GM12875 (cell line): Measurements from ENCODE around the gene IFNG.

Source experiments
- H3K4me3 ChIP-seq: one replicate; pipeline ENCODE4 v1.5.1; 2011; ENCODE audit warnings: low read depth, low read length, control low read depth
- CTCF ChIP-seq: IDR thresholded peaks from 2 replicates; pipeline ENCODE4 v1.5.1; 2011; ENCODE audit warnings: low read depth, mild to moderate bottlenecking, control low read depth, inconsistent platforms, low read length, moderate library complexity, borderline replicate concordance; ENCODE audit not compliant: insufficient read depth

Gene IFNG

GRCh38 chr12:68198507-68199086, 39.1 kb upstream of the IFNG start:
- no peak for TF ChIP-seq CTCF
- H3K4me3 ChIP-seq: no peak overlapping the region

- TF ChIP-seq CTCF: no peak
- H3K4me3 ChIP-seq: no peak overlapping the region
Observed at GRCh38 chr12:68190301-68190700, 30.8 kb upstream of the IFNG start.

GRCh38 chr12:68189821-68190242, 30.3 kb upstream of the IFNG start:
- TF ChIP-seq CTCF: no peak
- no peak overlapping the region for H3K4me3 ChIP-seq

GRCh38 chr12:68185598-68185997, 26.1 kb upstream of the IFNG start:
- no peak overlapping the region for H3K4me3 ChIP-seq
- TF ChIP-seq CTCF: no peak

GRCh38 chr12:68180792-68181744, 21.5 kb upstream of the IFNG start:
- H3K4me3 ChIP-seq: no peak overlapping the region
- TF ChIP-seq CTCF: no peak

- TF ChIP-seq CTCF: no peak
- H3K4me3 ChIP-seq: no peak overlapping the region
Observed at GRCh38 chr12:68178774-68179439, 19.4 kb upstream of the IFNG start.

- no peak for TF ChIP-seq CTCF
- no peak overlapping the region for H3K4me3 ChIP-seq
Observed at GRCh38 chr12:68178184-68178583, 18.6 kb upstream of the IFNG start.
